GM12878 (cell line): ENCODE results near the gene MYL3.

Source experiments
- BACH1 ChIP-seq: fragments of 450-650 bp; IDR thresholded peaks from 2 replicates; pipeline ENCODE4 v1.6.1; 2017; ENCODE audit warnings: mild to moderate bottlenecking, borderline replicate concordance
- EZH2 ChIP-seq: IDR thresholded peaks from 2 replicates; pipeline ENCODE4 v1.6.1; 2012; ENCODE audit warnings: low read depth, mild to moderate bottlenecking, control low read depth, inconsistent platforms, low read length, borderline replicate concordance; ENCODE audit not compliant: control insufficient read depth
- KAT2A ChIP-seq: conservative IDR thresholded peaks from 2 replicates; pipeline ENCODE4 v1.6.1; 2011; ENCODE audit warnings: low read depth, low read length; ENCODE audit not compliant: control insufficient read depth
- NR2C2 ChIP-seq: IDR thresholded peaks from 2 replicates; pipeline ENCODE4 v1.6.1; 2011; ENCODE audit warnings: borderline replicate concordance, low read depth; ENCODE audit not compliant: control insufficient read depth, insufficient read length
- REST ChIP-seq: IDR thresholded peaks from 2 replicates; pipeline ENCODE4 v1.6.1; 2012; ENCODE audit warnings: mild to moderate bottlenecking, low read depth, low read length
- SREBF2 ChIP-seq: IDR thresholded peaks from 2 replicates; pipeline ENCODE4 v1.6.1; 2012; ENCODE audit warnings: mild to moderate bottlenecking, low read length
- YY1 ChIP-seq: IDR thresholded peaks from 2 replicates; pipeline ENCODE4 v1.6.1; 2011; ENCODE audit warnings: low read depth, mild to moderate bottlenecking, low read length
- TF ChIP-seq, protein P1 (sequence below), 3 experiments: IDR thresholded peaks in 2 of 3; conservative IDR thresholded peaks in 1 of 3; 2 replicates each; pipeline ENCODE4 v1.5.1; 2011; ENCODE audit warnings: low read depth in 3 of 3, low read length in 3 of 3, mild to moderate bottlenecking in 3 of 3, control low read depth in 2 of 3, moderate library complexity in 2 of 3, inconsistent platforms in 1 of 3, mixed read lengths in 1 of 3; ENCODE audit not compliant: control insufficient read depth in 2 of 3, insufficient read depth in 1 of 3; ENCODE audit errors: extremely low read depth in 1 of 3

DNA sequence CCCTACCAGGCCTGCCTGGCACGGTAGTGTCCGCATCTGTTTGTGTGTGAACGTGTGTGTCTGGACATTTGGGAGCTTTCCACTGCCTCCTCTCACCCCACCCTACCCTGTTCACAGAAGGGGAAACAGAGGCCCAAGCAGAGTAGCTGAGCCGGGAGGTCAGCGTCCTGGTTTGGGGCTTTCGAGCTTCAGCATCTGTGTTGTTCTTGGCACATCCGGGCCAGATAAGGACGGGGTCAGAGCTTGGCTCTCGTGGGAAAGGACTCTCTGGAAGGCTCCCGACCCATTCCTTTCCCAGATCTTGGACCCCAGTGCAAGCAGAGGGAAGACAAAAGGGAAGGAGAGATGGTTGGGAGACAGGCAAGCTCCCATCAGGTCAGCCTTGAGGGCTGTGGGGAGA is 8.0 kb upstream of the MYL3 start:
- TF ChIP-seq YY1, result no peak
- TF ChIP-seq, protein P1, sequence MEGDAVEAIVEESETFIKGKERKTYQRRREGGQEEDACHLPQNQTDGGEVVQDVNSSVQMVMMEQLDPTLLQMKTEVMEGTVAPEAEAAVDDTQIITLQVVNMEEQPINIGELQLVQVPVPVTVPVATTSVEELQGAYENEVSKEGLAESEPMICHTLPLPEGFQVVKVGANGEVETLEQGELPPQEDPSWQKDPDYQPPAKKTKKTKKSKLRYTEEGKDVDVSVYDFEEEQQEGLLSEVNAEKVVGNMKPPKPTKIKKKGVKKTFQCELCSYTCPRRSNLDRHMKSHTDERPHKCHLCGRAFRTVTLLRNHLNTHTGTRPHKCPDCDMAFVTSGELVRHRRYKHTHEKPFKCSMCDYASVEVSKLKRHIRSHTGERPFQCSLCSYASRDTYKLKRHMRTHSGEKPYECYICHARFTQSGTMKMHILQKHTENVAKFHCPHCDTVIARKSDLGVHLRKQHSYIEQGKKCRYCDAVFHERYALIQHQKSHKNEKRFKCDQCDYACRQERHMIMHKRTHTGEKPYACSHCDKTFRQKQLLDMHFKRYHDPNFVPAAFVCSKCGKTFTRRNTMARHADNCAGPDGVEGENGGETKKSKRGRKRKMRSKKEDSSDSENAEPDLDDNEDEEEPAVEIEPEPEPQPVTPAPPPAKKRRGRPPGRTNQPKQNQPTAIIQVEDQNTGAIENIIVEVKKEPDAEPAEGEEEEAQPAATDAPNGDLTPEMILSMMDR (IDR thresholded peaks at IDR 0.05 in 2 of 3, conservative IDR thresholded peaks at IDR 0.05 in 1 of 3; ENCODE audit: control insufficient read depth in 2 of 3, extremely low read depth in 1 of 3, insufficient read depth in 1 of 3, low read depth in 3 of 3, low read length in 3 of 3), result no peak
- no peak for TF ChIP-seq REST
- TF ChIP-seq NR2C2, result no peak
- TF ChIP-seq SREBF2, result no peak
- TF ChIP-seq KAT2A, result no peak
- no peak for TF ChIP-seq BACH1
- TF ChIP-seq EZH2, result no peak
